ENCODE measurements around the gene NAA40.

GRCh38 chr11:64006398-64006797 lies 67.6 kb downstream of the NAA40 start:
- TF ChIP-seq POLR2A (IDR thresholded peaks at IDR 0.05): no peak
- TF ChIP-seq, protein P1, sequence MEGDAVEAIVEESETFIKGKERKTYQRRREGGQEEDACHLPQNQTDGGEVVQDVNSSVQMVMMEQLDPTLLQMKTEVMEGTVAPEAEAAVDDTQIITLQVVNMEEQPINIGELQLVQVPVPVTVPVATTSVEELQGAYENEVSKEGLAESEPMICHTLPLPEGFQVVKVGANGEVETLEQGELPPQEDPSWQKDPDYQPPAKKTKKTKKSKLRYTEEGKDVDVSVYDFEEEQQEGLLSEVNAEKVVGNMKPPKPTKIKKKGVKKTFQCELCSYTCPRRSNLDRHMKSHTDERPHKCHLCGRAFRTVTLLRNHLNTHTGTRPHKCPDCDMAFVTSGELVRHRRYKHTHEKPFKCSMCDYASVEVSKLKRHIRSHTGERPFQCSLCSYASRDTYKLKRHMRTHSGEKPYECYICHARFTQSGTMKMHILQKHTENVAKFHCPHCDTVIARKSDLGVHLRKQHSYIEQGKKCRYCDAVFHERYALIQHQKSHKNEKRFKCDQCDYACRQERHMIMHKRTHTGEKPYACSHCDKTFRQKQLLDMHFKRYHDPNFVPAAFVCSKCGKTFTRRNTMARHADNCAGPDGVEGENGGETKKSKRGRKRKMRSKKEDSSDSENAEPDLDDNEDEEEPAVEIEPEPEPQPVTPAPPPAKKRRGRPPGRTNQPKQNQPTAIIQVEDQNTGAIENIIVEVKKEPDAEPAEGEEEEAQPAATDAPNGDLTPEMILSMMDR (IDR thresholded peaks at IDR 0.05): no peak
